BJ (cell line): ENCODE measurements around the gene SYT15. TPM values are rescaled to one million over a fixed set of nuclear protein-coding genes. Genes with fewer than 3 reads are reported as not detected.

Experiments used
- CTCF ChIA-PET: fragments of 350-600 bp; formaldehyde crosslinking; extraction: SDS; loops from one replicate; lab custom pipeline; 2021; ENCODE audit warnings: antibody characterized with exemption, inconsistent platforms; lab: Yijun Ruan, JAX
- POLR2A ChIA-PET: fragments of 300-600 bp; sonication (Branson Sonifier 250); formaldehyde crosslinking; extraction: SDS; loops from one replicate; lab custom pipeline; 2021; ENCODE audit warnings: antibody characterized with exemption; lab: Charles Lee
- DNase-seq: peaks from one replicate; pipeline ENCODE4 v3.0.0-alpha.2; 2011; ENCODE audit warnings: low read depth
- H3K27me3 ChIP-seq: 2 replicates; pipeline ENCODE4 v1.6.0; 2011; ENCODE audit warnings: low read length; ENCODE audit not compliant: control insufficient read depth, insufficient read depth
- H3K36me3 ChIP-seq: 2 replicates; pipeline ENCODE4 v1.5.1; 2011; ENCODE audit warnings: low read length; ENCODE audit not compliant: control insufficient read depth, insufficient read depth
- H3K4me3 ChIP-seq: 2 replicates; pipeline ENCODE4 v1.5.1; 2011; ENCODE audit warnings: low read depth, mild to moderate bottlenecking, control low read depth, low read length
- CTCF ChIP-seq: IDR thresholded peaks from 2 replicates; pipeline ENCODE4 v1.5.1; 2011; ENCODE audit warnings: low read depth, mild to moderate bottlenecking, control low read depth, inconsistent platforms, low read length, moderate library complexity; ENCODE audit not compliant: insufficient read depth
- polyA plus RNA-seq: library from polyadenylated mRNA; depleted of rRNA; stranded (reverse); fragments of >200 nt; gene quantifications from 2 replicates; pipeline ENCODE4 v1.2.3, GENCODE V29; 2011

SYT15 gene
- polyA plus RNA-seq, 1 experiment, result 2.3 TPM

- DNase-seq, result no peak
- Histone ChIP-seq H3K27me3 (peaks cover 11% of the 10 kb centered on the region), H3K4me3 (no peak overlapping the region), H3K36me3 (no peaks in the 10 kb centered on the region)
- TF ChIP-seq CTCF, result no peak
- CTCF ChIA-PET, result interaction anchor here (0.9 kb wide), 1 partner anchor 13 kb away, joined by 4 read pairs; no protein-coding TSS in a partner anchor
- POLR2A ChIA-PET, result no interaction called here
Measured at GRCh38 chr10:46550795-46551700, 27.9 kb upstream of the SYT15 start.

GRCh38 chr10:46551701-46552525 lies 27.0 kb upstream of the SYT15 start:
- peaks cover 14% of the 10 kb centered on the region for H3K27me3 ChIP-seq
- no peak overlapping the region for H3K4me3 ChIP-seq
- POLR2A ChIA-PET, result no interaction called here
- no peak for TF ChIP-seq CTCF
- no peaks in the 10 kb centered on the region for H3K36me3 ChIP-seq
- CTCF ChIA-PET, result interaction anchor here (0.6 kb wide), 1 partner anchor 535 kb away, joined by 4 read pairs; no protein-coding TSS in a partner anchor
- no peak for DNase-seq

- ChIA-PET POLR2A (no interaction called here), CTCF (interaction anchor here (0.6 to 2.4 kb wide), 3 partner anchors 8 to 536 kb away, joined by 4 to 10 read pairs (median 6); no protein-coding TSS in a partner anchor)
- no peak for TF ChIP-seq CTCF
- H3K27me3 ChIP-seq, result peaks cover 18% of the 10 kb centered on the region
- no peaks in the 10 kb centered on the region for H3K36me3 ChIP-seq
- no peak for DNase-seq
- no peak overlapping the region for H3K4me3 ChIP-seq
Measured at GRCh38 chr10:46552526-46553237, 26.2 kb upstream of the SYT15 start.

GRCh38 chr10:46553238-46554049 lies 25.5 kb upstream of the SYT15 start:
- POLR2A ChIA-PET, result no interaction called here
- no peaks in the 10 kb centered on the region for H3K36me3 ChIP-seq

More at GRCh38 chr10:46553238-46554049, 25.5 kb upstream of the SYT15 start:
- peaks cover 18% of the 10 kb centered on the region for H3K27me3 ChIP-seq
- CTCF ChIA-PET, result interaction anchor here (0.6 to 2.4 kb wide), 4 partner anchors 8 to 1555 kb away, joined by 3 to 10 read pairs (median 4); no protein-coding TSS in a partner anchor
- no peak for TF ChIP-seq CTCF
- DNase-seq, result no peak
- no peak overlapping the region for H3K4me3 ChIP-seq
